Endothelial cell of umbilical vein (primary cell): Measurements from ENCODE around the gene DKK3. TPM values are rescaled to one million over a fixed set of nuclear protein-coding genes. Genes with fewer than 3 reads are reported as not detected.

ENCODE experiments used
- BruUV-seq: library from RNA; stranded (reverse); fragments of 400-500 nt; replicated peaks from 2 replicates; lab custom pipeline; 2021; lab: Mats Ljungman, UMichigan
- CTCF ChIA-PET: fragments of 300-600, 350-600 bp; sonication (Branson Sonifier 250); formaldehyde crosslinking; loops from one replicate; lab custom pipeline; 2021; ENCODE audit warnings: antibody characterized with exemption, inconsistent platforms; lab: Charles Lee
- POLR2A ChIA-PET: fragments of 300-600, 350-600 bp; sonication (Branson Sonifier 250); formaldehyde crosslinking; loops from one replicate; lab custom pipeline; 2021; ENCODE audit warnings: antibody characterized with exemption, inconsistent platforms; lab: Charles Lee
- DNase-seq: peaks from one replicate; pipeline ENCODE4 v3.0.0-alpha.2; 2011; ENCODE audit warnings: low read depth, low spot score
- FAIRE-seq: peaks from 2 replicates; lab custom pipeline; 2011; peaks lifted over from hg19 to GRCh38; lab: Jason Lieb, UNC
- H2AFZ ChIP-seq: 2 replicates; pipeline ENCODE4 v1.6.0; 2012; ENCODE audit warnings: low read depth, low read length, control low read depth, inconsistent platforms
- H3K27ac ChIP-seq: 2 replicates; pipeline ENCODE4 v1.5.1; 2011; ENCODE audit warnings: low read depth, mild to moderate bottlenecking, control low read depth, low read length, moderate library complexity; ENCODE audit not compliant: insufficient read depth
- H3K27me3 ChIP-seq, 2 experiments: 2 replicates each; pipeline versions ENCODE4 v1.6.0 to v1.6.1; 2011; ENCODE audit warnings: low read length in 2 of 2, mixed read lengths in 1 of 2; ENCODE audit not compliant: control insufficient read depth in 2 of 2, insufficient read depth in 2 of 2
- H3K36me3 ChIP-seq, 2 experiments: 2 replicates in 1 of 2; 3 replicates in 1 of 2; pipeline ENCODE4 v1.5.1; 2011; ENCODE audit warnings: low read length in 2 of 2, mild to moderate bottlenecking in 1 of 2, moderate library complexity in 1 of 2; ENCODE audit not compliant: control insufficient read depth in 2 of 2, insufficient read depth in 2 of 2; ENCODE audit errors: extremely low read depth in 1 of 2
- H3K4me1 ChIP-seq: 3 replicates; pipeline ENCODE4 v1.5.1; 2011; ENCODE audit warnings: mild to moderate bottlenecking, low read length; ENCODE audit not compliant: control insufficient read depth, insufficient read depth; ENCODE audit errors: extremely low read depth
- H3K4me2 ChIP-seq: 2 replicates; pipeline ENCODE4 v1.6.1; 2011; ENCODE audit warnings: low read length, control low read depth, mixed read lengths; ENCODE audit not compliant: insufficient read depth
- H3K4me3 ChIP-seq, 3 experiments: fragments of 200-600 bp in 1 of 3; sonication (generic), shearing (Covaris generic) in 1 of 3; replicated peaks in 1 of 3; 2 replicates each; pipeline ENCODE4 v1.5.1; 2011 to 2016; ENCODE audit warnings: control low read depth in 3 of 3, low read length in 3 of 3, mild to moderate bottlenecking in 2 of 3, inconsistent platforms in 1 of 3, low read depth in 1 of 3, moderate library complexity in 1 of 3; ENCODE audit not compliant: insufficient read depth in 1 of 3
- H3K79me2 ChIP-seq: 2 replicates; pipeline ENCODE4 v1.6.0; 2012; ENCODE audit warnings: low read length, inconsistent platforms; ENCODE audit not compliant: control insufficient read depth, insufficient read depth
- H3K9ac ChIP-seq: replicated peaks from 2 replicates; pipeline ENCODE3; 2011; ENCODE audit warnings: low read length, control low read depth; ENCODE audit not compliant: insufficient read depth; ENCODE audit errors: extremely low read depth
- H3K9me1 ChIP-seq: replicated peaks from 3 replicates; pipeline ENCODE4 v1.6.0; 2011; ENCODE audit warnings: mild to moderate bottlenecking, low read length; ENCODE audit not compliant: control insufficient read depth, insufficient read depth; ENCODE audit errors: extremely low read depth
- H3K9me3 ChIP-seq: replicated peaks from 2 replicates; pipeline ENCODE4 v1.5.1; 2012; ENCODE audit warnings: low read length, inconsistent platforms; ENCODE audit not compliant: control insufficient read depth, insufficient read depth
- H4K20me1 ChIP-seq: replicated peaks from 2 replicates; pipeline ENCODE3; 2011; ENCODE audit warnings: mild to moderate bottlenecking, low read length; ENCODE audit not compliant: control insufficient read depth, insufficient read depth; ENCODE audit errors: extremely low read depth
- EZH2 ChIP-seq: IDR thresholded peaks from 2 replicates; pipeline ENCODE4 v1.6.1; 2012; ENCODE audit warnings: borderline replicate concordance, low read depth, mild to moderate bottlenecking, moderate library complexity, low read length, inconsistent platforms; ENCODE audit not compliant: severe bottlenecking
- FOS ChIP-seq: IDR thresholded peaks from 2 replicates; pipeline ENCODE4 v1.6.1; 2011; ENCODE audit warnings: mild to moderate bottlenecking, low read length, moderate library complexity, borderline replicate concordance; ENCODE audit not compliant: insufficient read depth
- GATA2 ChIP-seq: IDR thresholded peaks from 2 replicates; pipeline ENCODE4 v1.7.0; 2011; ENCODE audit warnings: low read depth, mild to moderate bottlenecking, moderate library complexity, mixed read lengths, low read length; ENCODE audit not compliant: insufficient read length, insufficient read depth
- JUN ChIP-seq: IDR thresholded peaks from 2 replicates; pipeline ENCODE4 v1.6.1; 2011; ENCODE audit warnings: borderline replicate concordance, low read depth; ENCODE audit not compliant: insufficient read length, insufficient read depth
- MYC ChIP-seq: IDR thresholded peaks from one replicate; pipeline ENCODE4 v1.6.1; 2011; ENCODE audit warnings: mild to moderate bottlenecking, low read depth, low read length
- POLR2A ChIP-seq: IDR thresholded peaks from 2 replicates; pipeline ENCODE4 v1.6.1; 2012; ENCODE audit warnings: low read depth, mild to moderate bottlenecking, control low read depth, low read length
- POLR2AphosphoS5 ChIP-seq: IDR thresholded peaks from 2 replicates; pipeline ENCODE4 v1.6.1; 2012; ENCODE audit warnings: low read depth, mild to moderate bottlenecking, control low read depth, low read length, moderate library complexity; ENCODE audit not compliant: insufficient read depth
- dilution Hi-C: fragments of 300-500 bp; cut with MboI; formaldehyde crosslinking; loops from one replicate; pipeline ENCODE4 v1.15.0; 2019; ENCODE audit warnings: low sequenced_read_pairs; ENCODE audit not compliant: extremely low pct_ligation_motif_present
- intact Hi-C: fragments of 100-400 bp; cut with micrococcal nuclease; formaldehyde crosslinking; loops from one replicate; pipeline ENCODE4 v1.10.0; 2022
- polyA plus RNA-seq, 4 experiments: library from polyadenylated mRNA; depleted of rRNA in 3 of 4; stranded (reverse) in 3 of 4; unstranded in 1 of 4; fragments of >200 nt; gene quantifications; 2 replicates each; pipeline versions ENCODE4 v1.2.1 to v1.2.3, GENCODE V29; 2011 to 2012; ENCODE audit warnings: missing spikeins in 1 of 4
- total RNA-seq: library from RNA; stranded (reverse); gene quantifications from 2 replicates; pipeline ENCODE4 v1.2.3, GENCODE V29; 2021
- TF ChIP-seq, protein P1 (sequence below), 2 donors: IDR thresholded peaks; 1 replicate in 1 of 2; 2 replicates in 1 of 2; pipeline ENCODE4 v1.5.1; 2011; ENCODE audit warnings: low read length in 2 of 2, mild to moderate bottlenecking in 2 of 2, moderate library complexity in 2 of 2, control low read depth in 1 of 2, inconsistent platforms in 1 of 2, low read depth in 1 of 2; ENCODE audit not compliant: insufficient read depth in 1 of 2; ENCODE audit errors: extremely low read depth in 1 of 2
- TF ChIP-seq, protein P2 (sequence below): IDR thresholded peaks from 2 replicates; pipeline ENCODE4 v1.6.1; 2011; ENCODE audit not compliant: insufficient read depth, insufficient read length

The DKK3 gene
- total and polyA plus RNA-seq, 2 donors (not counting 3 experiments of a cell fraction or from before 2014, with no cell fraction given) = 131 to 335 TPM

- BruUV-seq = no TSS peak
- Histone ChIP-seq H2AFZ (no peak overlapping the region), H4K20me1 (no peaks in the 10 kb centered on the region), H3K27me3 (no peaks in the 10 kb centered on the region), H3K79me2 (no peaks in the 10 kb centered on the region), H3K27ac (no peak overlapping the region), H3K9ac (no peak overlapping the region), H3K36me3 (peaks cover 0 to 2% of the 10 kb centered on the region in 2 experiments), H3K9me3 (no peaks in the 10 kb centered on the region), H3K4me2 (no peak overlapping the region), H3K9me1 (no peaks in the 10 kb centered on the region), H3K4me1 (peaks cover 56% of the 10 kb centered on the region), H3K4me3 (no peak overlapping the region)
- no peak for TF ChIP-seq EZH2
- TF ChIP-seq, protein P1, sequence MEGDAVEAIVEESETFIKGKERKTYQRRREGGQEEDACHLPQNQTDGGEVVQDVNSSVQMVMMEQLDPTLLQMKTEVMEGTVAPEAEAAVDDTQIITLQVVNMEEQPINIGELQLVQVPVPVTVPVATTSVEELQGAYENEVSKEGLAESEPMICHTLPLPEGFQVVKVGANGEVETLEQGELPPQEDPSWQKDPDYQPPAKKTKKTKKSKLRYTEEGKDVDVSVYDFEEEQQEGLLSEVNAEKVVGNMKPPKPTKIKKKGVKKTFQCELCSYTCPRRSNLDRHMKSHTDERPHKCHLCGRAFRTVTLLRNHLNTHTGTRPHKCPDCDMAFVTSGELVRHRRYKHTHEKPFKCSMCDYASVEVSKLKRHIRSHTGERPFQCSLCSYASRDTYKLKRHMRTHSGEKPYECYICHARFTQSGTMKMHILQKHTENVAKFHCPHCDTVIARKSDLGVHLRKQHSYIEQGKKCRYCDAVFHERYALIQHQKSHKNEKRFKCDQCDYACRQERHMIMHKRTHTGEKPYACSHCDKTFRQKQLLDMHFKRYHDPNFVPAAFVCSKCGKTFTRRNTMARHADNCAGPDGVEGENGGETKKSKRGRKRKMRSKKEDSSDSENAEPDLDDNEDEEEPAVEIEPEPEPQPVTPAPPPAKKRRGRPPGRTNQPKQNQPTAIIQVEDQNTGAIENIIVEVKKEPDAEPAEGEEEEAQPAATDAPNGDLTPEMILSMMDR (IDR thresholded peaks at IDR 0.05; ENCODE audit: extremely low read depth in 1 of 2, insufficient read depth in 1 of 2, low read depth in 1 of 2, low read length in 2 of 2) = no peak
- TF ChIP-seq GATA2 = no peak
- TF ChIP-seq POLR2AphosphoS5 = no peak
- TF ChIP-seq FOS = no peak
- TF ChIP-seq, protein P2, sequence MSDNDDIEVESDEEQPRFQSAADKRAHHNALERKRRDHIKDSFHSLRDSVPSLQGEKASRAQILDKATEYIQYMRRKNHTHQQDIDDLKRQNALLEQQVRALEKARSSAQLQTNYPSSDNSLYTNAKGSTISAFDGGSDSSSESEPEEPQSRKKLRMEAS = no peak
- no peak for TF ChIP-seq JUN
- TF ChIP-seq MYC = no peak
- TF ChIP-seq POLR2A = no peak
- POLR2A ChIA-PET = no interaction called here
- FAIRE-seq = no peak
- intact Hi-C loops = no loop called here
- CTCF ChIA-PET = interaction anchor here (1.2 to 1.7 kb wide), 2 partner anchors 60 to 240 kb away, joined by 3 to 4 read pairs; no protein-coding TSS in a partner anchor
- DNase-seq = no peak
- dilution Hi-C loops = no loop called here
Observed at GRCh38 chr11:11984563-11984962, 23.9 kb downstream of the DKK3 start.
